GM21786 (cell line): ENCODE data around the gene CCDC171.
"Not testable (repeated sequence)": the region's sequence is repeated elsewhere in the genome, so short reads cannot be mapped to it uniquely, and the experiment has no call there.

Experiments used
- ATAC-seq: cut with Tn5 transposase; IDR thresholded peaks from one replicate; pipeline ENCODE4 v1.9.1; 2021; ENCODE audit not compliant: unreplicated experiment

The CCDC171 gene

DNA sequence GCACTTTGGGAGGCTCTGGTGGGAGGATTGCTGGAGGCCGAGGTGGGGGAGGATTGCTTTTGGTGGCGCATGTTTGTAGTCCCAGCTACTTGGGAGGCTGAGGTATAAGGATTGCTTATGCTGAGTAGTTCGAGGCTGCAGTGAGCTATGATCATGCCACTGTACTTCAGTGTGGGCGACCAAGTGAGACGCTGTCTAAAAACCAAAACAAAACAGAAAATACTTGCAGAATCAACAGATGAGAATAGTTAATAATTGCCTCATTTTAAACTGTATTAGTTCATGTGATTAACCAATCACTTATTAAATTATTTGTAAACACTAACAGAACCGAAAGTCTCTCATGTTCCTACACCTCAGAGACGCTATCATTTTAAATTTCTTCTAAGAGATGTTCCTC lies 118.1 kb downstream of the CCDC171 start:
- peak; percentile 85 for ATAC-seq

DNA sequence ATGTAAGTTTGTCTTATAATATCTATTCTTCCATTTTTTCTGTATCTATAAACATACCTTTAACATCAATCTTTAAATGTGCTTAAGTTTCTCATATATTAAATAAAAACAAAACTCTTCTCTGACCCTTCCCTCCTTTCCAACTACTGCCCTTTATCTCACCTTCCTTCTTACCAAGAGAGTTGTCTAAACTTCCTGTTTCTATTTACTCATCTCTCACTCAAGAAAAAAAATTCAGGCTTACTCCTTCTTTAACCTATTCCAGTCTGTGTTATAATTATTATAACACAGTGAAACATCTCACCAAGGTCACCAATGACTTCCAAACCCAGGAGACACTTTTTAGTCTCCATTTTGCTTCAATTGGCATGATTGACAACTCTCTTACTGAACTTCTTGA lies 140.9 kb downstream of the CCDC171 start:
- ATAC-seq: peak; percentile 46

- no peak for ATAC-seq
Observed at GRCh38 chr9:15696979-15697378, 144.1 kb downstream of the CCDC171 start.

DNA sequence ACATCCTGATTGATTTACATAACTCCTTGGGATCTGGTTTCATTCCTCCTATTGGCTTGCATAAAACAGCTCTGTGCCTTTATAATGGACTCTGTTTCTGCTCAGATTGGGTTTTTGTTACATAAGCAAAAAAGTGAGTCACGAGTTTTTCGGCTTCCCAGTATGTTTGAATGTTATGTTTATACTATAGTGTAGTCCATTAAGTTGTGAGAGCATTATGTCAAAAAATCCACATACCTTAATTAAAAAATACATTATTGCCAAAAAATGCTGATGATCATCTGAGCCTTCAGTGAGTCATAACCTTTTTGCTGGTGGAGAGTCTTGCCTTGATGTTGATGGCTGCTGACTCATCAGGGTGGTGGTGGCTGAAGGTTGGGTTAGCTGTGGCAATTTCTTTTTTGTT lies 144.6 kb downstream of the CCDC171 start:
- ATAC-seq: no peak

GRCh38 chr9:15699876-15700559 lies 147.2 kb downstream of the CCDC171 start:
- not testable (repeated sequence) for ATAC-seq

- no peak for ATAC-seq
Observed at GRCh38 chr9:15707000-15707399, 154.2 kb downstream of the CCDC171 start.

DNA sequence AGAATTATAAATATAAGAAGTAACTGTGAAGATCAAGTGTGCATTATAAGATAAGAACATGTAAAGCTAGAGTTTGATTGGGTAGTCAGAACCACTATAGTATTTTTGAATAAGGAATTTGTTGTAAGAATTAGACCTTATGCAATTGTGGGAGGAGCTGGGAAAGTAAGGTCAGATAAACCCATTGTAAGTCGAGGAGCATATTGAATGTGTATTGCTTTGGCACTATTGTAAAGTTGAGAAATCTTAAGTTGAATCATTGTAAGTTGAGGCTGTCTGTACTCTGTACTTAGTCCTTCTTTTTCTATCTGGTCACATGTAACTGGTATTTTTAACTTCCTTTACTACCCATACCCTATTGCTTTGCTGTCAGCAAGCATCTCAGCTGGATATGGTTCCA lies 158.7 kb downstream of the CCDC171 start:
- no peak for ATAC-seq

GRCh38 chr9:15711931-15712330 lies 159.1 kb downstream of the CCDC171 start:
- ATAC-seq: no peak

DNA sequence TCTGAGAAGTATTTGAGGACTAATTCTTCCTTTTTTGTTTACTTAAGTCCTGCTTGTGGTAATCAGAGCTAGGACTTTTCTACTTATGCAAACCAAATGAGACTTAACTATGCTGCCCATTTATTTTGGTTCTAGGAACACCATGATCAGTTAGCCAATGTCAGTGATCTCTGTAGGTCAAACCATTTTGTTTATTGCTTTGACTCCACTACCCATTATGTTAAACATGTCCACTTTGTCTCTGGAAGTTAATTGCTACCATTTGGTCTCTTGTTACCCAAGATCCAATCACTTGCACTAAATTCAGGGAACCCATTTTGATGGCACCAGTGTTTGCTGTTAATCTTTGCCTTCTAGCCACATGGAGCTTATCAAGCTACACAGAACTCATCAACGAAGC lies 161.9 kb downstream of the CCDC171 start:
- ATAC-seq: no peak

DNA sequence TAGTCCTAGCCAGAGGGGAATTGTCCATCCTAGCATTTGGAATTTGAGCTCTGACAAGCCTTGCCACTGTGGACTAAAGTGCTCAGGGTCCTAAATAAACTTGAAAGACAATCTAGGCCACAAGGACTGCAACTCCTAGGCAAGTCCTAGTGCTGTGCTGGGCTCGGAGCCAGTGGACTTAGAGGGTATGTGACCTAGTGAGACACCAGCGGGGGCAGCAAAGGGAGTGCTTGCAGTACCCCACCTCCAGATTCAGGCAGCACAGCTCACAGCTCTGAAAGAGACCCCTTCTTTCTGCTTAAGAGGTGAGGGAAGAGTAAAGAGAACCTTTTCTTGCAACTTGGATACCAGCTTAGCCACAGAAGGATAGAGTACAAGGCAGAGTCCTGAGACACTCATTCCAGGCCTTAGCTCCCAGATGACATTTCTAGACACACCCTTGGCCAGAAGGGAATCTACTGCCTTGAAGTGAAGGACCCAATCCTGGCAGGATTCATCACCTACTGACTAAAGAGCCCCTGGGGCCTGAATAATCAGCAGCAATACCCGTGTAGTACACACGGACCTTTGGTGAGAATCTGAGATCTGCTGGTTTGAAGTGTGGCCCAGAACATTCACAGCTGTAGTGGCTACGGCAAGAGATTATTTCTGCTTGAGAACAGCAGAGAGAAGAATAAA lies 164.6 kb downstream of the CCDC171 start:
- ATAC-seq: no peak

GRCh38 chr9:15718423-15718822 lies 165.6 kb downstream of the CCDC171 start:
- no peak for ATAC-seq

DNA sequence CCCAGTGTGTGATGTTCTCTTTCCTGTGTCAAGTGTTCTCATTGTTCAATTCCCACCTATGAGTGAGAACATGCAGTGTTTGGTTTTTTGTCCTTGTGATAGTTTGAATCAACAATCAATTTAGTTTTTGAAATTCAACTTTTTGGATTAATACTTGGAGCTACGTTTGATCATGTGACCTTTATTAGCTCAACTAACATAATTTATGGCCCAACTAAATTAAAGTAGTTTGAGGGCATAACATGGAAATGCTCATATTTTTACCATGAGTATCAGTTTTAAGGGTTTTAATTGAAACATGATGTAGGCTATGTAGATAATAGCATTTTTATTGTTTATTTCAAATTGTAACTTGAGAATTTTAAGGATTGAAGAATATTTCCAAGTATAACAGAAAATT lies 168.0 kb downstream of the CCDC171 start:
- ATAC-seq: no peak

DNA sequence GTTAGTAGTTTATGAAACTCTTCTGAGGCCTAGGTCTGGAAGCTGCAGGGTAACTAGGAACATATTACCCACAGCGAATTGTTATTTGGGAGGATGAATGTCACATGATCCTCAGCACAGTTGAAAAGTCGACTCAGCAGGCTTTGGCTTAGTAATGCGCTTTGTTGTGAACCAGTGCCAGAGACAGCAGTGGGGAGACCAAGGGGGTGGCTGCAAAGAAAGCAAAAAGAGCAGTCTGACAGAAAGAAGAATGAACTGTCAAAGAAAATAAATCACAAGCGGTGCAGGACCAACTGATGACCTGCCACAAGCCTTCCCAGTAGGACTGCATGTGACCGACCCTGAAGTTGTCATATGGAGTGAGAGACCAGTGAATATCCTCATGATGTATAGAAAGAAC lies 170.0 kb downstream of the CCDC171 start:
- no peak for ATAC-seq

GRCh38 chr9:15724016-15724415 lies 171.2 kb downstream of the CCDC171 start:
- ATAC-seq: no peak

- ATAC-seq: no peak
Observed at GRCh38 chr9:15724612-15725011, 171.8 kb downstream of the CCDC171 start.

DNA sequence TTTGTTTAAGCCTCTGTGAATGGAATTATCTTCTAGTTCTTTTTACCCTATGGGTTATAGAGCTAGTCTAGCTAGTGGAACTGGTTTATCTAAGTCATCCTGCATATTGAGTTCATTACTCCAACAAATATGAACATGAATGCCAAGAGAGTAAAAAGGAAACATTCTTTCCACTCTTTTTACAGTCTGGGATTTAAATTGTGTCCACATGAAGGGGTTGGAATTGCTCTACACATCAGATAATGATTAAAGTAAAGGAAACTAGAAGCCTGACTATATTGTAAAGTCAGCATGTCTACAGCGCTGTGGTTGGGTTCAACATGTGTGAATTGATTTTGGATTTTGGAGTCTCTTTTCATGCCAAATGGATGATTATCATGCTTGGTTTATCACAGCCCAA lies 173.1 kb downstream of the CCDC171 start:
- ATAC-seq: no peak

DNA sequence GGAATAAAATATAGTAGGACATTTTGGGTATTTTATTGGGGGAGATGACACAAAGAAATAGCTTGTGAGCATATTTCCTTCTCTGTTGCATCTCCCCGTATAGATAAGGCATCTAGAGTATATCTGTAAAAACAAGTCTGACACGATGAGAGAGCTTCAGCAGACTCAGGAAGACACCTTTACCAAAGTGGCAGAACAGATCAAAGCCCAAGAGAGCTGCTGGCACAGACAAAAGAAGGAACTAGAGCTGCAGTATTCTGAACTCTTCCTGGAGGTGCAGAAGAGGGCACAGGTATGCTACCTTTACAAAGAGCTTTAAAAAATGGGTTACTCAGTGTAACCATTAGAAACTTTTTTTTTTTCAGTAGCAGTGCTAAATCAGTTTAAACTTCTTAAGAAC lies 176.7 kb downstream of the CCDC171 start:
- ATAC-seq: no peak

DNA sequence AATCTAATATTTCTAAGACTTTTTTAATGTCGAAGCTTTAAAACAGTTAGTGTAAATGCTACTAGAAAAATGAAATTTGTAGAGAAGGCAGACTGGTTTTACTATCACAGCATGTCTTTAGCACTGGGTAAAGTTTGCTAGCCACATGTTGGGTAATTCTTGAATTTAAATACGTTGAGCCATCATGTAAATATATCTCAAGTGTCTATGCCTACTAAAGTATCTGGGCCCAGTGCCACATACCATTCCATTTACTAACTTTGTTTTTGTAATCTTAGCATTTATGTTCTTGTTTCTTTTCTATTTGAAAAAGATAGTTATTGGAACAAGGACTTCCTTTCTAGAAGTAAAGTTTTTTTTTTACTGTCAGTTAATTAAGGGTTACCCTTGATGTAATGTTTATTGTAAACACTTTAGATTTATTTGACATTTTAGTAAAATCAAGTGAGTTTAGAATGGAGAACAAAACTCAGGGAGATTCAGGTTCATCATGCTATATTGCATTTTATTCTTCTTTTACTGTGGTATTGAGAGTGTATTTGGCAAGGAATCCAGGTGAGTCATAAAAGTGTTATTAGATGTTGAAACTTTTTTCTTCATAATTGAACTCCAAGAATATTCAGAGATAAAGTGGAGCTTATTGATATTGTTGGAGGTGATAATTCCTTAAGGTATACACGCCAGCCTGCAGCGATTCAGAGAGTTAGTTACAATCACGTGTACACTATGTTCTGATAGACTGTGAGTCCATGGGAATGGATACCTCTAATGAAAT lies 182.4 kb downstream of the CCDC171 start:
- no peak for ATAC-seq

DNA sequence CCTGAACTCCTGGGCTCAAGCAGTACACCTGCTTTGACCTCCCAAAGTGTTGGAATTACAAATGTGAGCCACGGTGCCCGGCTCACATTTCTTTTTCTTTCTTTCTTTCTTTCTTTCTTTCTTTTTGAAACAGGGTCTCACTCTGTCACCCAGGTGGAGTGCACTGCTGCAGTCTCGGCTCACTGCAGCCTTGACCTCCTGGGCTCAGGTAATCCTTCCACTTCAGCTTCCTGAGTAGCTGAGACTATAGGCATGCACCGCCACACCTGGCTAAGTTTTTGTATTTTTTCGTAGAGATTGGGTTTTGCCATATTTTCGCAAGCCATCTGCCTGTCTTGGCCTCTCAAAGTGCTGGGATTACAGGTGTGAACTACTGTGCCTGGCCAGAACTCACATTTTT lies 183.7 kb downstream of the CCDC171 start:
- ATAC-seq: no peak

- no peak for ATAC-seq
Observed at GRCh38 chr9:15738011-15738410, 185.2 kb downstream of the CCDC171 start.

- ATAC-seq: no peak
Observed at GRCh38 chr9:15741015-15741414, 188.2 kb downstream of the CCDC171 start.

- ATAC-seq: peak; percentile 94
Observed at GRCh38 chr9:15743512-15743911, 190.7 kb downstream of the CCDC171 start.
